GM12878 (cell line): ENCODE data around the gene TBC1D19.

ENCODE experiments used
- CBFB ChIP-seq: IDR thresholded peaks from 2 replicates; pipeline ENCODE4 v1.6.1; 2016; ENCODE audit warnings: antibody characterized with exemption, low read depth
- FOXK2 ChIP-seq: fragments of 450-650 bp; IDR thresholded peaks from 2 replicates; pipeline ENCODE4 v1.6.1; 2017; ENCODE audit warnings: mild to moderate bottlenecking, moderate library complexity
- JUND ChIP-seq: IDR thresholded peaks from 2 replicates; pipeline ENCODE4 v1.6.1; 2012; ENCODE audit warnings: low read depth, mild to moderate bottlenecking, low read length, improper control_type of control experiment, moderate library complexity
- NBN ChIP-seq: fragments of 450-650 bp; IDR thresholded peaks from 2 replicates; pipeline ENCODE4 v1.6.1; 2016
- NR2C2 ChIP-seq: IDR thresholded peaks from 2 replicates; pipeline ENCODE4 v1.6.1; 2011; ENCODE audit warnings: borderline replicate concordance, low read depth; ENCODE audit not compliant: control insufficient read depth, insufficient read length
- POLR2A ChIP-seq: IDR thresholded peaks from 2 replicates; pipeline ENCODE4 v1.6.1; 2011; ENCODE audit warnings: low read depth, mild to moderate bottlenecking, low read length
- SP1 ChIP-seq: IDR thresholded peaks from one replicate; pipeline ENCODE4 v1.6.1; 2011; ENCODE audit warnings: low read depth, low read length
- SPI1 ChIP-seq: IDR thresholded peaks from 2 replicates; pipeline ENCODE4 v1.6.1; 2011; ENCODE audit warnings: low read depth, mild to moderate bottlenecking, low read length, moderate library complexity, borderline replicate concordance; ENCODE audit not compliant: insufficient read depth
- YY1 ChIP-seq: IDR thresholded peaks from 2 replicates; pipeline ENCODE4 v1.6.1; 2011; ENCODE audit warnings: low read depth, mild to moderate bottlenecking, low read length
- ZBED1 ChIP-seq: IDR thresholded peaks from 2 replicates; pipeline ENCODE4 v1.6.1; 2016; ENCODE audit warnings: borderline replicate concordance
- TF ChIP-seq, protein P1 (sequence below): fragments of 450-650 bp; IDR thresholded peaks from 2 replicates; pipeline ENCODE4 v1.6.1; 2017; ENCODE audit warnings: mild to moderate bottlenecking
- TF ChIP-seq, protein P2 (sequence below), 3 experiments: IDR thresholded peaks in 2 of 3; conservative IDR thresholded peaks in 1 of 3; 2 replicates each; pipeline ENCODE4 v1.5.1; 2011; ENCODE audit warnings: low read depth in 3 of 3, low read length in 3 of 3, mild to moderate bottlenecking in 3 of 3, control low read depth in 2 of 3, moderate library complexity in 2 of 3, inconsistent platforms in 1 of 3, mixed read lengths in 1 of 3; ENCODE audit not compliant: control insufficient read depth in 2 of 3, insufficient read depth in 1 of 3; ENCODE audit errors: extremely low read depth in 1 of 3

DNA sequence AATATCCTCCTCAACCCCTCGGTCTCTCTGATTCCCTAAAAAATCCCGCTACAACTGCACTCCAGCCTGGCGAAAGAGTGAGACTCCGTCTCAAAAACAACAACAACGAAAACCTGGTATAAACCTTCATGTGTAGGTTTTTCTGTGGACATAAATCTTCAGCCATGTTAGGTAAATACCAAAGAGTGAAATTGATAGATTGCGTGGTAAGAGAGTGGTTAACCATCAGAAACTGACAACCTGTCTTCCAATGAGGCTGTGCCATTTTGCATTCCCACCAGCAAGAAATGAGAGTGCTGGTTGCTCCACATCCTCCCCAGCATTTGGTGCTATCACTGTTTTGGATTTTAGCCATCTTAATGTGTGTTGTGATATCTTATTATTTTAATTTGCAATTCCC, 10.9 kb downstream of the TBC1D19 start:
- no peak for TF ChIP-seq JUND
- TF ChIP-seq, protein P1, sequence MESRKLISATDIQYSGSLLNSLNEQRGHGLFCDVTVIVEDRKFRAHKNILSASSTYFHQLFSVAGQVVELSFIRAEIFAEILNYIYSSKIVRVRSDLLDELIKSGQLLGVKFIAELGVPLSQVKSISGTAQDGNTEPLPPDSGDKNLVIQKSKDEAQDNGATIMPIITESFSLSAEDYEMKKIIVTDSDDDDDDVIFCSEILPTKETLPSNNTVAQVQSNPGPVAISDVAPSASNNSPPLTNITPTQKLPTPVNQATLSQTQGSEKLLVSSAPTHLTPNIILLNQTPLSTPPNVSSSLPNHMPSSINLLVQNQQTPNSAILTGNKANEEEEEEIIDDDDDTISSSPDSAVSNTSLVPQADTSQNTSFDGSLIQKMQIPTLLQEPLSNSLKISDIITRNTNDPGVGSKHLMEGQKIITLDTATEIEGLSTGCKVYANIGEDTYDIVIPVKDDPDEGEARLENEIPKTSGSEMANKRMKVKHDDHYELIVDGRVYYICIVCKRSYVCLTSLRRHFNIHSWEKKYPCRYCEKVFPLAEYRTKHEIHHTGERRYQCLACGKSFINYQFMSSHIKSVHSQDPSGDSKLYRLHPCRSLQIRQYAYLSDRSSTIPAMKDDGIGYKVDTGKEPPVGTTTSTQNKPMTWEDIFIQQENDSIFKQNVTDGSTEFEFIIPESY: no peak
- no peak for TF ChIP-seq FOXK2
- no peak for TF ChIP-seq POLR2A
- no peak for TF ChIP-seq SPI1
- TF ChIP-seq, protein P2, sequence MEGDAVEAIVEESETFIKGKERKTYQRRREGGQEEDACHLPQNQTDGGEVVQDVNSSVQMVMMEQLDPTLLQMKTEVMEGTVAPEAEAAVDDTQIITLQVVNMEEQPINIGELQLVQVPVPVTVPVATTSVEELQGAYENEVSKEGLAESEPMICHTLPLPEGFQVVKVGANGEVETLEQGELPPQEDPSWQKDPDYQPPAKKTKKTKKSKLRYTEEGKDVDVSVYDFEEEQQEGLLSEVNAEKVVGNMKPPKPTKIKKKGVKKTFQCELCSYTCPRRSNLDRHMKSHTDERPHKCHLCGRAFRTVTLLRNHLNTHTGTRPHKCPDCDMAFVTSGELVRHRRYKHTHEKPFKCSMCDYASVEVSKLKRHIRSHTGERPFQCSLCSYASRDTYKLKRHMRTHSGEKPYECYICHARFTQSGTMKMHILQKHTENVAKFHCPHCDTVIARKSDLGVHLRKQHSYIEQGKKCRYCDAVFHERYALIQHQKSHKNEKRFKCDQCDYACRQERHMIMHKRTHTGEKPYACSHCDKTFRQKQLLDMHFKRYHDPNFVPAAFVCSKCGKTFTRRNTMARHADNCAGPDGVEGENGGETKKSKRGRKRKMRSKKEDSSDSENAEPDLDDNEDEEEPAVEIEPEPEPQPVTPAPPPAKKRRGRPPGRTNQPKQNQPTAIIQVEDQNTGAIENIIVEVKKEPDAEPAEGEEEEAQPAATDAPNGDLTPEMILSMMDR (IDR thresholded peaks at IDR 0.05 in 2 of 3, conservative IDR thresholded peaks at IDR 0.05 in 1 of 3; ENCODE audit: control insufficient read depth in 2 of 3, extremely low read depth in 1 of 3, insufficient read depth in 1 of 3, low read depth in 3 of 3, low read length in 3 of 3): no peak
- TF ChIP-seq CBFB: no peak
- TF ChIP-seq ZBED1: no peak
- TF ChIP-seq SP1: no peak
- TF ChIP-seq NBN: no peak
- TF ChIP-seq YY1: no peak
- TF ChIP-seq NR2C2: no peak
